CD14-positive monocyte (primary cell): ENCODE data around the gene KLHL17. TPM values are rescaled to one million over a fixed set of nuclear protein-coding genes. Genes with fewer than 3 reads are reported as not detected.

ENCODE experiments used
- DNase-seq, 3 donors: peaks; one replicate each; pipeline ENCODE4 v3.0.0-alpha.2; 2011 to 2022
- H2AFZ ChIP-seq: 2 replicates; pipeline ENCODE4 v1.6.0; 2012; ENCODE audit warnings: mild to moderate bottlenecking, low read depth, low read length, inconsistent platforms; ENCODE audit not compliant: insufficient read depth, poor library complexity, severe bottlenecking
- H3K27ac ChIP-seq, 2 donors: 1 replicate in 1 of 2; 2 replicates in 1 of 2; pipeline ENCODE4 v1.5.1; 2012 to 2013; ENCODE audit warnings: low read length in 2 of 2, control low read depth in 1 of 2, inconsistent platforms in 1 of 2, low read depth in 1 of 2, mild to moderate bottlenecking in 1 of 2
- H3K27me3 ChIP-seq, 2 donors: one replicate each; pipeline versions ENCODE4 v1.6.0 to v1.6.1; 2011 to 2013; ENCODE audit warnings: low read length in 2 of 2; ENCODE audit not compliant: control insufficient read depth in 2 of 2, insufficient read depth in 2 of 2
- H3K36me3 ChIP-seq, 2 donors: replicated peaks in 1 of 2; 1 replicate in 1 of 2; 2 replicates in 1 of 2; pipeline versions ENCODE4 v1.5.1 to v1.6.1; 2012 to 2013; ENCODE audit warnings: low read length in 2 of 2, control low read depth in 1 of 2, inconsistent platforms in 1 of 2, mild to moderate bottlenecking in 1 of 2; ENCODE audit not compliant: insufficient read depth in 2 of 2, control insufficient read depth in 1 of 2
- H3K4me1 ChIP-seq, 2 donors: 1 replicate in 1 of 2; 2 replicates in 1 of 2; pipeline versions ENCODE4 v1.5.1 to v1.6.1; 2012 to 2013; ENCODE audit warnings: low read length in 2 of 2, control low read depth in 1 of 2, inconsistent platforms in 1 of 2, mild to moderate bottlenecking in 1 of 2, moderate library complexity in 1 of 2; ENCODE audit not compliant: insufficient read depth in 2 of 2, control insufficient read depth in 1 of 2
- H3K4me2 ChIP-seq: replicated peaks from 2 replicates; pipeline ENCODE3; 2012; ENCODE audit warnings: low read length, moderate library complexity, mild to moderate bottlenecking; ENCODE audit not compliant: poor library complexity, severe bottlenecking; ENCODE audit errors: extremely low read depth
- H3K4me3 ChIP-seq, 3 experiments: fragments of 200-600 bp in 1 of 3; sonication (generic) in 1 of 3; replicated peaks in 1 of 3; 1 replicate in 2 of 3; 2 replicates in 1 of 3; pipeline ENCODE4 v1.5.1; 2011 to 2013; ENCODE audit warnings: low read length in 3 of 3, mild to moderate bottlenecking in 3 of 3, control low read depth in 2 of 3, low read depth in 2 of 3, inconsistent platforms in 1 of 3, moderate library complexity in 1 of 3
- H3K79me2 ChIP-seq: 2 replicates; pipeline ENCODE4 v1.6.0; 2012; ENCODE audit warnings: mild to moderate bottlenecking, control low read depth, inconsistent platforms, low read length, moderate library complexity; ENCODE audit not compliant: insufficient read depth
- H3K9ac ChIP-seq: 2 replicates; pipeline ENCODE4 v1.6.0; 2017; ENCODE audit warnings: low read length, mild to moderate bottlenecking; ENCODE audit not compliant: insufficient read depth, poor library complexity, severe bottlenecking
- H3K9me3 ChIP-seq, 2 donors: replicated peaks in 1 of 2; 1 replicate in 1 of 2; 2 replicates in 1 of 2; pipeline versions ENCODE4 v1.5.1 to v1.6.1; 2012 to 2013; ENCODE audit warnings: low read length in 2 of 2, control low read depth in 1 of 2; ENCODE audit not compliant: control insufficient read depth in 1 of 2, insufficient read depth in 1 of 2
- H4K20me1 ChIP-seq: 2 replicates; pipeline ENCODE4 v1.6.0; 2012; ENCODE audit warnings: mild to moderate bottlenecking, low read length, control low read depth, moderate library complexity; ENCODE audit not compliant: insufficient read depth
- H3K27ac Mint-ChIP-seq, 7 donors: one replicate each; pipeline ENCODE4 v1.8.0; 2020; ENCODE audit warnings: mild to moderate bottlenecking in 7 of 7, mixed read lengths in 7 of 7, moderate library complexity in 6 of 7, inconsistent platforms in 2 of 7
- H3K27me3 Mint-ChIP-seq, 3 donors: one replicate each; pipeline ENCODE4 v1.8.0; 2021 to 2022; ENCODE audit warnings: low read depth in 3 of 3, mild to moderate bottlenecking in 3 of 3, mixed read lengths in 3 of 3, moderate library complexity in 3 of 3, inconsistent platforms in 1 of 3
- H3K36me3 Mint-ChIP-seq, 2 donors: one replicate each; pipeline ENCODE4 v1.8.0; 2020; ENCODE audit warnings: mixed read lengths in 2 of 2, inconsistent platforms in 1 of 2, mild to moderate bottlenecking in 1 of 2
- H3K4me1 Mint-ChIP-seq: one replicate; pipeline ENCODE4 v1.8.0; 2020; ENCODE audit warnings: mild to moderate bottlenecking, mixed read lengths
- H3K4me3 Mint-ChIP-seq, 2 donors: one replicate each; pipeline ENCODE4 v1.8.0; 2020; ENCODE audit warnings: mild to moderate bottlenecking in 2 of 2, mixed read lengths in 2 of 2, moderate library complexity in 1 of 2
- H3K9me3 Mint-ChIP-seq, 7 donors: one replicate each; pipeline ENCODE4 v1.8.0; 2020 to 2022; ENCODE audit warnings: mixed read lengths in 7 of 7, mild to moderate bottlenecking in 6 of 7, moderate library complexity in 6 of 7, inconsistent platforms in 2 of 7
- WGBS: methylation state at CpG from one replicate; pipeline ENCODE4 v1.1.5; 2013; ENCODE audit warnings: missing lambda C conversion rate; ENCODE audit not compliant: insufficient coverage; 5-methylcytosine and 5-hydroxymethylcytosine counted together
- intact Hi-C, 2 donors: fragments of 100-400 bp; cut with micrococcal nuclease; formaldehyde crosslinking; loops; one replicate each; pipeline versions ENCODE4 v1.15.0 to v1.15.1; 2023
- polyA plus RNA-seq, 3 donors: library from polyadenylated mRNA; depleted of rRNA in 1 of 3; unstranded in 2 of 3; stranded (reverse) in 1 of 3; fragments of 300-500 nt in 2 of 3; fragments of >200 nt in 1 of 3; fragmentation: Illumina TruSeq in 2 of 3; gene quantifications; 1 replicate in 2 of 3; 2 replicates in 1 of 3; pipeline ENCODE4 v1.2.3, GENCODE V29; 2012 to 2021
- TF ChIP-seq, protein P1 (sequence below): fragments of 200-600 bp; IDR thresholded peaks from one replicate; pipeline ENCODE4 v1.8.0; 2022; ENCODE audit warnings: antibody characterized with exemption, mild to moderate bottlenecking

KLHL17 gene
- polyA plus RNA-seq, 3 donors, result 0.31 to 48.1 (median 0.71) TPM

DNA sequence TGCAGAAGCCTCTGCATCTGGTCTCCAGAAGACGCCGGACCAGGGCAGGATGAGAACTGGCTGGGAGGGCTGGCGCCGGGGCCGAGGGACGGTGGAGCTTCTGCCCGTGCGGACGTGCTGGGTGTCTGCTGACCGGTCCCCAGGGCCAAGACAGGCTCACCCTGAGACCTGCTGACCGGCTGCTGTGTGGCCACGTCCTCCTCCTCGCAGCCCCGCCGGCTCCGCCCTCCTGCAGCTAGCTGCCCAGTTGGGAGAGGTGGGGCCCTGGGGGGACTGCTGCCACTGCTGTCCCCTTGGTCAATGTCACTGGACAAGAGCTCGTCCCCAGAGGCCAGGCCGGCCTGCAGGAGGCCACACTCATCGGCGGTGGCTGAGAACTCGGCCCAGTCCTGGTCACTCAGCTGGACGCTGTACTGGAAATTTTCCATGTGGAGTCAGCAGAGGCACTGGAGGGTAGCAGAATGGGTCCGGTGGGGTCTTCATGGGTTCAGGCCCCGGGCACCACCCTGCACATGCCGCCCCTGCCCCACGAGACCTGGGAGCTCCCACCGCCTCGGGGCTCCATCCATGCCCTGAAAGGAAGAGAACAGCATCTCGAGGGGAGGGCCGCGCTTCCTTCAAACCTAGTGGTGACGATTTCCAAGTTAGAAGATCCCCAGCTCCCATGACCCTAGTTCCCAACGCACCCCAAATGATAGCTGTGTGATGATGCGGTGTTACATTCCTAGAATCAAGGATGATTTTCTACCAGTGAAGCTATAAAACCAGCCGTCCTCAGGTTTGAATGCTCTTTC lies 20.4 kb downstream of the KLHL17 start:
- Histone ChIP-seq H3K9me3 (peaks cover 0 to 5% of the 10 kb centered on the region in 2 donors), H3K27ac (no peak overlapping the region), H3K4me2 (no peak overlapping the region), H3K4me3 (no peak overlapping the region), H3K27me3 (peaks cover 0 to 9% of the 10 kb centered on the region in 2 donors), H2AFZ (no peak overlapping the region), H3K9ac (no peak overlapping the region), H3K4me1 (peaks cover 5 to 6% of the 10 kb centered on the region in 2 donors), H4K20me1 (no peaks in the 10 kb centered on the region), H3K36me3 (no peaks in the 10 kb centered on the region), H3K79me2 (no peaks in the 10 kb centered on the region)
- Mint-ChIP-seq H3K9me3 (peaks cover 2 to 5% (median 4%) of the 10 kb centered on the region in 7 donors), H3K27me3 (peaks cover 23 to 37% (median 27%) of the 10 kb centered on the region in 3 donors), H3K36me3 (no peaks in the 10 kb centered on the region), H3K4me3 (no peak overlapping the region), H3K27ac (no peak overlapping the region), H3K4me1 (peaks cover 1% of the 10 kb centered on the region)
- TF ChIP-seq, protein P1, sequence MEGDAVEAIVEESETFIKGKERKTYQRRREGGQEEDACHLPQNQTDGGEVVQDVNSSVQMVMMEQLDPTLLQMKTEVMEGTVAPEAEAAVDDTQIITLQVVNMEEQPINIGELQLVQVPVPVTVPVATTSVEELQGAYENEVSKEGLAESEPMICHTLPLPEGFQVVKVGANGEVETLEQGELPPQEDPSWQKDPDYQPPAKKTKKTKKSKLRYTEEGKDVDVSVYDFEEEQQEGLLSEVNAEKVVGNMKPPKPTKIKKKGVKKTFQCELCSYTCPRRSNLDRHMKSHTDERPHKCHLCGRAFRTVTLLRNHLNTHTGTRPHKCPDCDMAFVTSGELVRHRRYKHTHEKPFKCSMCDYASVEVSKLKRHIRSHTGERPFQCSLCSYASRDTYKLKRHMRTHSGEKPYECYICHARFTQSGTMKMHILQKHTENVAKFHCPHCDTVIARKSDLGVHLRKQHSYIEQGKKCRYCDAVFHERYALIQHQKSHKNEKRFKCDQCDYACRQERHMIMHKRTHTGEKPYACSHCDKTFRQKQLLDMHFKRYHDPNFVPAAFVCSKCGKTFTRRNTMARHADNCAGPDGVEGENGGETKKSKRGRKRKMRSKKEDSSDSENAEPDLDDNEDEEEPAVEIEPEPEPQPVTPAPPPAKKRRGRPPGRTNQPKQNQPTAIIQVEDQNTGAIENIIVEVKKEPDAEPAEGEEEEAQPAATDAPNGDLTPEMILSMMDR, result no peak
- intact Hi-C loops, result loop anchor here (5.0 to 10.0 kb wide), 2 partner anchors 82 to 84 kb away; no protein-coding TSS in a partner anchor
- WGBS, result 88% methylated on average over 30 of the region's 35 CpGs
- no peak for DNase-seq

DNA sequence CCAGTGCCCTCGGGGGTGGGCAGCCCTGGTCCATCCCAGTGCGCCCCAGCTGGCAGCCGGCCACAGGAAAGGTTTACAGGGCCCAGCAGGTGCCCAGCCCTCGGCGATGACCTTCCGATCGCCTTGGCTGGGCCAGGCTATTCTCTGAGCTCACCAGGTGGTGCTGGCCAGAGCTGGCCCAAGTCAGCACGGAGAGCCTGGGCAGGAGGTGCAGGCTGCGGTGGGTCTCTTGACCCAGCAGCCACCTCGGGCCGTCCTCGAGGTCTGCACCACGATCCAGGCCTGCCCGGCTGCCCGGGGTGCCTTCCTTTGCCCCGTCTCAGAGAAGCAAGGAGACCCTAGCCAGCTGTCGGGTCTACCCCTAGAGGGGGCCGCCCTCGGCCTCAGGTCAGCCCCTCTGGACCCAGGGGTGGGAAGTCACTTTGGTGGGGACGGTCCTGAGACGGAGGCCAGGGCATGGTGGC lies 21.1 kb downstream of the KLHL17 start:
- Histone ChIP-seq H3K9ac (no peak overlapping the region), H3K9me3 (peaks cover 0 to 5% of the 10 kb centered on the region in 2 donors), H3K36me3 (no peaks in the 10 kb centered on the region), H3K27me3 (peaks cover 0 to 7% of the 10 kb centered on the region in 2 donors), H3K27ac (no peak overlapping the region), H3K4me3 (no peak overlapping the region), H2AFZ (no peak overlapping the region), H3K4me1 (no peaks in the 10 kb centered on the region), H4K20me1 (no peaks in the 10 kb centered on the region), H3K79me2 (no peaks in the 10 kb centered on the region), H3K4me2 (no peak overlapping the region)
- Mint-ChIP-seq H3K9me3 (peaks cover 2 to 5% (median 4%) of the 10 kb centered on the region in 7 donors), H3K36me3 (no peaks in the 10 kb centered on the region), H3K4me3 (no peak overlapping the region), H3K27ac (peak overlapping the region in 1 of 7 donors; percentile 62), H3K27me3 (peaks cover 23 to 39% (median 30%) of the 10 kb centered on the region in 3 donors), H3K4me1 (no peaks in the 10 kb centered on the region)
- intact Hi-C loops, result loop anchor here (5.0 to 10.0 kb wide), 2 partner anchors 81 to 83 kb away; no protein-coding TSS in a partner anchor
- 89% methylated on average over 14 of the region's 21 CpGs for WGBS
- no peak for DNase-seq
- TF ChIP-seq, protein P1, result no peak
